ENCODE data around the gene PRIM2.
"Not testable (repeated sequence)": the region's sequence is repeated elsewhere in the genome, so short reads cannot be mapped to it uniquely, and the experiment has no call there.

PRIM2 gene

GRCh38 chr6:57461022-57461421 is 143.6 kb downstream of the PRIM2 start:
- CTCF ChIA-PET; H3K27me3 ChIP-seq (replicated peaks in 2 of 5; ENCODE audit: control insufficient read depth in 4 of 5, insufficient read depth in 5 of 5, low read length in 4 of 5); POLR2A ChIA-PET; H3K36me3 ChIP-seq (ENCODE audit: control insufficient read depth in 4 of 4, insufficient read depth in 4 of 4, low read length in 3 of 4); H3K27ac ChIP-seq (ENCODE audit: insufficient read depth in 1 of 2, low read depth in 1 of 2, low read length in 2 of 2, poor library complexity in 1 of 2, severe bottlenecking in 2 of 2); H3K4me1 ChIP-seq (ENCODE audit: control extremely low read depth in 1 of 4, control insufficient read depth in 4 of 4, insufficient read depth in 4 of 4, low read length in 3 of 4); H3K4me3 ChIP-seq (ENCODE audit: control insufficient read depth in 1 of 7, extremely low read depth in 1 of 7, insufficient read depth in 4 of 7, low read depth in 2 of 7, low read length in 6 of 7); DNase-seq; H3K9me3 ChIP-seq (ENCODE audit: control extremely low read depth in 1 of 5, control insufficient read depth in 4 of 5, insufficient read depth in 2 of 5, low read depth in 1 of 5, low read length in 4 of 5): not testable (repeated sequence)
- 80% methylated on average over 1 of the region's 4 CpGs for WGBS (ENCODE audit: insufficient coverage)

GRCh38 chr6:57463809-57464208 is 146.4 kb downstream of the PRIM2 start:
- CTCF ChIA-PET, result not testable (repeated sequence)
- 94% methylated on average over 3 of the region's 5 CpGs for WGBS (ENCODE audit: insufficient coverage)

GRCh38 chr6:57465968-57466367 is 148.5 kb downstream of the PRIM2 start:
- H3K4me3 ChIP-seq (ENCODE audit: control insufficient read depth in 1 of 7, extremely low read depth in 1 of 7, insufficient read depth in 4 of 7, low read depth in 2 of 7, low read length in 6 of 7); H3K27ac ChIP-seq (ENCODE audit: insufficient read depth in 1 of 2, low read depth in 1 of 2, low read length in 2 of 2, poor library complexity in 1 of 2, severe bottlenecking in 2 of 2); H3K4me1 ChIP-seq (ENCODE audit: control extremely low read depth in 1 of 4, control insufficient read depth in 4 of 4, insufficient read depth in 4 of 4, low read length in 3 of 4); H3K36me3 ChIP-seq (ENCODE audit: control insufficient read depth in 4 of 4, insufficient read depth in 4 of 4, low read length in 3 of 4); POLR2A ChIA-PET; DNase-seq; CTCF ChIA-PET; H3K9me3 ChIP-seq (ENCODE audit: control extremely low read depth in 1 of 5, control insufficient read depth in 4 of 5, insufficient read depth in 2 of 5, low read depth in 1 of 5, low read length in 4 of 5); H3K27me3 ChIP-seq (replicated peaks in 2 of 5; ENCODE audit: control insufficient read depth in 4 of 5, insufficient read depth in 5 of 5, low read length in 4 of 5): not testable (repeated sequence)
- no CpG with 5 or more reads among the region's 3 CpGs for WGBS (ENCODE audit: insufficient coverage)

More at GRCh38 chr6:57463809-57464208, 146.4 kb downstream of the PRIM2 start:
- H3K9me3 ChIP-seq (ENCODE audit: control extremely low read depth in 1 of 5, control insufficient read depth in 4 of 5, insufficient read depth in 2 of 5, low read depth in 1 of 5, low read length in 4 of 5); POLR2A ChIA-PET; H3K27me3 ChIP-seq (replicated peaks in 2 of 5; ENCODE audit: control insufficient read depth in 4 of 5, insufficient read depth in 5 of 5, low read length in 4 of 5); DNase-seq; H3K36me3 ChIP-seq (ENCODE audit: control insufficient read depth in 4 of 4, insufficient read depth in 4 of 4, low read length in 3 of 4); H3K27ac ChIP-seq (ENCODE audit: insufficient read depth in 1 of 2, low read depth in 1 of 2, low read length in 2 of 2, poor library complexity in 1 of 2, severe bottlenecking in 2 of 2); H3K4me3 ChIP-seq (ENCODE audit: control insufficient read depth in 1 of 7, extremely low read depth in 1 of 7, insufficient read depth in 4 of 7, low read depth in 2 of 7, low read length in 6 of 7); H3K4me1 ChIP-seq (ENCODE audit: control extremely low read depth in 1 of 4, control insufficient read depth in 4 of 4, insufficient read depth in 4 of 4, low read length in 3 of 4): not testable (repeated sequence)

GRCh38 chr6:57469072-57469471 is 151.6 kb downstream of the PRIM2 start:
- 100% methylated on average over 1 of the region's 3 CpGs for WGBS (ENCODE audit: insufficient coverage)

GRCh38 chr6:57470148-57470547 is 152.7 kb downstream of the PRIM2 start:
- H3K4me3 ChIP-seq (ENCODE audit: control insufficient read depth in 1 of 7, extremely low read depth in 1 of 7, insufficient read depth in 4 of 7, low read depth in 2 of 7, low read length in 6 of 7); H3K36me3 ChIP-seq (ENCODE audit: control insufficient read depth in 4 of 4, insufficient read depth in 4 of 4, low read length in 3 of 4); H3K27ac ChIP-seq (ENCODE audit: insufficient read depth in 1 of 2, low read depth in 1 of 2, low read length in 2 of 2, poor library complexity in 1 of 2, severe bottlenecking in 2 of 2); H3K27me3 ChIP-seq (replicated peaks in 2 of 5; ENCODE audit: control insufficient read depth in 4 of 5, insufficient read depth in 5 of 5, low read length in 4 of 5); POLR2A ChIA-PET; H3K4me1 ChIP-seq (ENCODE audit: control extremely low read depth in 1 of 4, control insufficient read depth in 4 of 4, insufficient read depth in 4 of 4, low read length in 3 of 4); H3K9me3 ChIP-seq (ENCODE audit: control extremely low read depth in 1 of 5, control insufficient read depth in 4 of 5, insufficient read depth in 2 of 5, low read depth in 1 of 5, low read length in 4 of 5); CTCF ChIA-PET; DNase-seq: not testable (repeated sequence)
- no CpG with 5 or more reads among the region's 4 CpGs for WGBS (ENCODE audit: insufficient coverage)

More at GRCh38 chr6:57469072-57469471, 151.6 kb downstream of the PRIM2 start:
- ChIA-PET POLR2A (no interaction called here), CTCF (no interaction called here)
- DNase-seq, result no peak
- Histone ChIP-seq H3K4me3 (ENCODE audit: control insufficient read depth in 1 of 7, extremely low read depth in 1 of 7, insufficient read depth in 4 of 7, low read depth in 2 of 7, low read length in 6 of 7) (no peak overlapping the region), H3K36me3 (ENCODE audit: control insufficient read depth in 4 of 4, insufficient read depth in 4 of 4, low read length in 3 of 4) (no peaks in the 10 kb centered on the region), H3K4me1 (ENCODE audit: control extremely low read depth in 1 of 4, control insufficient read depth in 4 of 4, insufficient read depth in 4 of 4, low read length in 3 of 4) (no peaks in the 10 kb centered on the region), H3K27ac (ENCODE audit: insufficient read depth in 1 of 2, low read depth in 1 of 2, low read length in 2 of 2, poor library complexity in 1 of 2, severe bottlenecking in 2 of 2) (no peak overlapping the region), H3K9me3 (ENCODE audit: control extremely low read depth in 1 of 5, control insufficient read depth in 4 of 5, insufficient read depth in 2 of 5, low read depth in 1 of 5, low read length in 4 of 5) (no peaks in the 10 kb centered on the region), H3K27me3 (replicated peaks in 2 of 5; ENCODE audit: control insufficient read depth in 4 of 5, insufficient read depth in 5 of 5, low read length in 4 of 5) (no peaks in the 10 kb centered on the region)

- DNase-seq; H3K27ac ChIP-seq (ENCODE audit: insufficient read depth in 1 of 2, low read depth in 1 of 2, low read length in 2 of 2, poor library complexity in 1 of 2, severe bottlenecking in 2 of 2); H3K36me3 ChIP-seq (ENCODE audit: control insufficient read depth in 4 of 4, insufficient read depth in 4 of 4, low read length in 3 of 4); CTCF ChIA-PET; H3K27me3 ChIP-seq (replicated peaks in 2 of 5; ENCODE audit: control insufficient read depth in 4 of 5, insufficient read depth in 5 of 5, low read length in 4 of 5); H3K4me1 ChIP-seq (ENCODE audit: control extremely low read depth in 1 of 4, control insufficient read depth in 4 of 4, insufficient read depth in 4 of 4, low read length in 3 of 4); H3K4me3 ChIP-seq (ENCODE audit: control insufficient read depth in 1 of 7, extremely low read depth in 1 of 7, insufficient read depth in 4 of 7, low read depth in 2 of 7, low read length in 6 of 7); POLR2A ChIA-PET; H3K9me3 ChIP-seq (ENCODE audit: control extremely low read depth in 1 of 5, control insufficient read depth in 4 of 5, insufficient read depth in 2 of 5, low read depth in 1 of 5, low read length in 4 of 5): not testable (repeated sequence)
- 80% methylated on average over 1 of the region's 1 CpG for WGBS (ENCODE audit: insufficient coverage)
These were observed 154.0 kb downstream of the PRIM2 start for GRCh38 chr6:57471314-57471864.

GRCh38 chr6:57472861-57473362 is 155.5 kb downstream of the PRIM2 start:
- H3K9me3 ChIP-seq (ENCODE audit: control extremely low read depth in 1 of 5, control insufficient read depth in 4 of 5, insufficient read depth in 2 of 5, low read depth in 1 of 5, low read length in 4 of 5); H3K4me3 ChIP-seq (ENCODE audit: control insufficient read depth in 1 of 7, extremely low read depth in 1 of 7, insufficient read depth in 4 of 7, low read depth in 2 of 7, low read length in 6 of 7); H3K27ac ChIP-seq (ENCODE audit: insufficient read depth in 1 of 2, low read depth in 1 of 2, low read length in 2 of 2, poor library complexity in 1 of 2, severe bottlenecking in 2 of 2); CTCF ChIA-PET; H3K36me3 ChIP-seq (ENCODE audit: control insufficient read depth in 4 of 4, insufficient read depth in 4 of 4, low read length in 3 of 4); POLR2A ChIA-PET; H3K27me3 ChIP-seq (replicated peaks in 2 of 5; ENCODE audit: control insufficient read depth in 4 of 5, insufficient read depth in 5 of 5, low read length in 4 of 5); H3K4me1 ChIP-seq (ENCODE audit: control extremely low read depth in 1 of 4, control insufficient read depth in 4 of 4, insufficient read depth in 4 of 4, low read length in 3 of 4): not testable (repeated sequence)
- peak in 1 of 3 donors; percentile 1 for DNase-seq
- WGBS (ENCODE audit: insufficient coverage), result 100% methylated on average over 1 of the region's 3 CpGs
